Liver (tissue), 3 donors: ENCODE results near the gene PTK6.

Experiments used
- CTCF ChIP-seq: fragments of 150-350 bp; IDR thresholded peaks from 2 replicates; pipeline ENCODE4 v1.5.1; 2017; ENCODE audit warnings: improper control_type of control experiment, low read depth, low read length; ENCODE audit not compliant: missing input control
- FOXA1 ChIP-seq: IDR thresholded peaks from 2 replicates; pipeline ENCODE4 v1.6.1; 2016; ENCODE audit warnings: antibody characterized with exemption
- GABPA ChIP-seq, 2 donors: IDR thresholded peaks in 1 of 2; conservative IDR thresholded peaks in 1 of 2; 2 replicates each; pipeline ENCODE4 v1.6.1; 2016; ENCODE audit warnings: antibody characterized with exemption in 2 of 2, mild to moderate bottlenecking in 1 of 2, moderate library complexity in 1 of 2
- MAX ChIP-seq: IDR thresholded peaks from 2 replicates; pipeline ENCODE4 v1.6.1; 2016; ENCODE audit warnings: antibody characterized with exemption
- RAD21 ChIP-seq, 2 donors: IDR thresholded peaks; 2 replicates each; pipeline ENCODE4 v1.6.1; 2016; ENCODE audit warnings: antibody characterized with exemption in 2 of 2, mild to moderate bottlenecking in 2 of 2
- REST ChIP-seq: IDR thresholded peaks from 2 replicates; pipeline ENCODE4 v1.6.1; 2016; ENCODE audit warnings: antibody characterized with exemption, mild to moderate bottlenecking
- ZBTB33 ChIP-seq: IDR thresholded peaks from 2 replicates; pipeline ENCODE4 v1.6.1; 2016; ENCODE audit warnings: antibody characterized with exemption
- donor health status: healthy.
- donor health status: healthy.

- TF ChIP-seq GABPA (IDR thresholded peaks at IDR 0.05 in 1 of 2, conservative IDR thresholded peaks at IDR 0.05 in 1 of 2): no peak
- TF ChIP-seq MAX: no peak
- no peak for TF ChIP-seq CTCF
- TF ChIP-seq ZBTB33: no peak
- TF ChIP-seq RAD21 (IDR thresholded peaks at IDR 0.05): no peak
- no peak for TF ChIP-seq FOXA1
- TF ChIP-seq REST: no peak
Observed at GRCh38 chr20:63491635-63492230, 45.4 kb downstream of the PTK6 start.
